HG03060 (cell line): ENCODE results near the gene SLC9A9.
"Not testable (repeated sequence)": the region's sequence is repeated elsewhere in the genome, so short reads cannot be mapped to it uniquely, and the experiment has no call there.

Experiments
- ATAC-seq: cut with Tn5 transposase; IDR thresholded peaks from one replicate; pipeline ENCODE4 v1.9.1; 2021; ENCODE audit warnings: low read depth, moderate number of reproducible peaks; ENCODE audit not compliant: unreplicated experiment

Gene SLC9A9

GRCh38 chr3:143526011-143526545, 322.2 kb downstream of the SLC9A9 start:
- ATAC-seq = no peak

- ATAC-seq = no peak
These were observed 322.9 kb downstream of the SLC9A9 start for GRCh38 chr3:143525408-143525807.

GRCh38 chr3:143521803-143522202, 326.5 kb downstream of the SLC9A9 start:
- ATAC-seq = no peak

- ATAC-seq = not testable (repeated sequence)
These were observed 331.1 kb downstream of the SLC9A9 start for GRCh38 chr3:143517131-143517530.

- no peak for ATAC-seq
These were observed 333.4 kb downstream of the SLC9A9 start for GRCh38 chr3:143514874-143515273.

- no peak for ATAC-seq
These were observed 334.2 kb downstream of the SLC9A9 start for GRCh38 chr3:143514109-143514508.

- ATAC-seq = no peak
These were observed 336.9 kb downstream of the SLC9A9 start for GRCh38 chr3:143511174-143511879.

- no peak for ATAC-seq
These were observed 337.7 kb downstream of the SLC9A9 start for GRCh38 chr3:143510601-143511000.

GRCh38 chr3:143507735-143508580, 340.3 kb downstream of the SLC9A9 start:
- no peak for ATAC-seq

- ATAC-seq = no peak
These were observed 342.1 kb downstream of the SLC9A9 start for GRCh38 chr3:143506190-143506589.

- ATAC-seq = no peak
These were observed 344.9 kb downstream of the SLC9A9 start for GRCh38 chr3:143503325-143503885.

GRCh38 chr3:143502081-143502480, 346.2 kb downstream of the SLC9A9 start:
- no peak for ATAC-seq

GRCh38 chr3:143497382-143497781, 350.9 kb downstream of the SLC9A9 start:
- no peak for ATAC-seq

- no peak for ATAC-seq
These were observed 352.1 kb downstream of the SLC9A9 start for GRCh38 chr3:143496191-143496590.

GRCh38 chr3:143495527-143495926, 352.7 kb downstream of the SLC9A9 start:
- no peak for ATAC-seq

- no peak for ATAC-seq
These were observed 361.7 kb downstream of the SLC9A9 start for GRCh38 chr3:143486611-143487010.

GRCh38 chr3:143484846-143485512, 363.3 kb downstream of the SLC9A9 start:
- no peak for ATAC-seq

GRCh38 chr3:143483214-143483613, 365.1 kb downstream of the SLC9A9 start:
- ATAC-seq = no peak

GRCh38 chr3:143482106-143483088, 365.9 kb downstream of the SLC9A9 start:
- ATAC-seq = no peak
